HTR-8/SVneo (cell line): Measurements from ENCODE around the gene GJB6.
A peak's percentile ranks its signal among the peaks of the same experiment; 100 is the strongest.

Experiments used
- DNase-seq: peaks from one replicate; pipeline ENCODE4 v3.0.0; 2011; ENCODE audit warnings: low spot score, mixed read lengths; ENCODE audit not compliant: insufficient read length
- FAIRE-seq: peaks from 2 replicates; lab custom pipeline; 2011; peaks lifted over from hg19 to GRCh38; lab: Jason Lieb, UNC

GJB6 gene

DNA sequence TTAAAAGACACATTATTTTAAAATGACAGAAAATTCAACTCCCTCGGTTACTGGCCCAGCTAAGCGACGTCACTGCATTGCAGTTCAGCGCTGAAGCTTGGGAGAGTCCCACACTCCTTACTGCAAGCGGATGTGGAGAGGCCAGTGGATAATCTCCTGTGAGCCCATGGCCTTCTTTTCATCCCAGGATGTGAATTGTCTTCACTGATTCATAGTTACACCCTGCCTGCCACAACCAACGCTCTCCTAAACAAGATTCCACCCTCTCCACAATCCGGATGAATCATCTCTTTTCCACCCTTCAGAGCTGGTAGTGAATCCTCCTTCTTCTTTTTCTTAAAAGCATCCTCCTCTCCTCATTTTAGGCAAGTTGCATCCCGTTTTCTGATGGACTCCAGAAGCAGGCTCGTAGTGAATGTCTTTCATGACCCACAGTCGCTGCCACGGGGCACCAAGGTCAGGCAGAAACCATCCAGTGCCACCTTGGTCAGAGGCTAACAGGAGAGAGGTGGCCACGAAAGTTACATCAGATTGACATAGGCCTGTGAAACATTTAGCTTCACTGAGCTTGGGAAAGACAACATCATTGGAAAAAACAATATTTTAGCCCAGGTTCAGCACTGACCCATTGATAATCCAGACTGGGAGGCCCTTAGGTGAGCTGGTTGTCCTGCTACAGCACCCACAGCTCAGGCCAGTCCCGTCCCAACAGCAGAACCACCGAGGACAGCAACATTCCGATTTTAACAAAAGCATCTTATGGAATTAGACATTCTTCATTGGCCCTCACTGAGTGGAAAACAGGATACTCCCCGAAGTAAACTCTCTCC lies 41.4 kb downstream of the GJB6 start:
- DNase-seq, result no peak
- no peak for FAIRE-seq

- DNase-seq (no peak), FAIRE-seq (no peak)
Observed at GRCh38 chr13:20190076-20190475, 42.0 kb downstream of the GJB6 start.

- no peak for FAIRE-seq
Observed at GRCh38 chr13:20188667-20189553, 43.2 kb downstream of the GJB6 start.

GRCh38 chr13:20186771-20187170 lies 45.3 kb downstream of the GJB6 start:
- FAIRE-seq, result no peak

More at GRCh38 chr13:20188667-20189553, 43.2 kb downstream of the GJB6 start:
- no peak for DNase-seq

DNA sequence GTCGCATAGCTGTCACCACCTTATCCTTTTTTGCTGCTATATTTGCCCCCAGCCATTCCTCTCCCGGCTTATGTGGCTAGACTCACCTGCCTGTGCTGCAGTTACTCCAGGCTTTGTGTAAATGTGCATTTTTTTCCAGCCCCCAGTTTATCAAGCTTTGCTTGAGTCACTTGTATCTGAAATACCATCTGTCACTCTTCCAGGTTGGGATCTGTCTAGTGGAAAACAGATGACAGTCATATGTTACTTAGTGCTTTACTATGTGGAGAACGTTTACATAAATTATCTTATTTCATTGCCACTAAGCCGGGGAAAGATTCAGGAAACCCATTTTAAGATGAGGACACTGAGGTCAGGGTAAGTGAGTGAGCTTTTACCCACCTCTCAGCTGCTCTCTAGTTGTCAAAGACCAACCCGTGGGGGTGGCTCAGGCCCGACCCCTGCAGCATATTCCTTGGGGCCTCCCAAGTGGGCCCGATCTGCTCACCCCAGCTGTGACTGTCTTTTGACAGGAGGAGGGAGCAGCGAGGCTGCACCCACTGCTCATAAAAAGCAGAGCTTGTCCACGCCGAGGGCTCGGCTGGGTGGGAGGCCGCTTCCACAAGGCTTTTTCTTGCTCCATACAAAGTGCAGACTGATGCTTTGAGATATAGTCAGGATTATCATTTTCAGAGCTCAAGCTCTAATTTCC lies 46.6 kb downstream of the GJB6 start:
- no peak for FAIRE-seq
- no peak for DNase-seq

More at GRCh38 chr13:20186771-20187170, 45.3 kb downstream of the GJB6 start:
- DNase-seq, result no peak

DNA sequence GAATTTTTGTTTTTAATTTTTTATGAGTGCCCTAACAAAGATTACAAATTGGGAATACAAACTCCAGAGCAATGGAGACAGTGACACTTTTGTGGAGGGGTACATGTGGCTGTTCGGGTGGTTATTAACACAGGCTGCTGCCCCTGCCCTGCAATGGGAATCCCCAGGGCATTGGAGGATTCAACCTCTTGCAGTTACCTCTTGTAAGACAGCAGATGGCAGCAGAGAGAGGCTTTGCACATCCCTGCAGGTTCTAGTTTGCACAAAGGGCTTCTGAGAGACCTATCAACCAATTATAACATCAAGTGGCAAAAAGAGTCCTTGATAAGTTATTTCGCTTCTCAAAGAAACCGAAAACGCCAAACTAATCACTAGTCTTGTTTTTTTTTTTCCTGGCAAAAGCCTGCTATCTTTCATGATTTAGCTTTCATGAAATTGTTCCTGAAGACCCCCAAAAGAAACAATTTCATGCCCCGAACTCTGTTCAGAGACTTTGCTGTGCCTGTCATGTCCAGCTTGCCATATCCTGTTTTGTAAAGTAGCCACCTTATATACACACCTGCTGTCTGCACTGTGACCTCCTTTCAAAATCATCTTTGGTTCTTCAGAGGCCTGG lies 49.8 kb downstream of the GJB6 start:
- DNase-seq (peak; percentile 54), FAIRE-seq (no peak)

DNA sequence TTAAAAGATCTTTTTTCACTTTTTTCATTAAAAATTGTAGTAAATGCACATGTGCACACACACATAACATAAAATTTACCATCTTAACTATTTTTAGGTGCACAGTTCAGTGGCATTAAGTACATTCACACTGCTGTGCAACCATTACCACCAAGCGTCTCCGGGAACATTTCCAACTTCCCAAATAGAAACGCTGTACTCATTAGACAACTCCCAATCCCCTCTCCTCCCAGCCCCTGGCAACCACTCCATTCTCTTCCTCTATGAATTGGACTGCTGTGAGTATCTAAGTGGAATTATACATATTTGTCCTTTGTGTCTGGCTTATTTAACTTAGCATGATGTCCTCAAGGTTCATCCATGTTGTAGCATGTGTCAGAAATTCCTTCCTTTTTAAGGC lies 50.9 kb downstream of the GJB6 start:
- FAIRE-seq (no peak), DNase-seq (no peak)

DNA sequence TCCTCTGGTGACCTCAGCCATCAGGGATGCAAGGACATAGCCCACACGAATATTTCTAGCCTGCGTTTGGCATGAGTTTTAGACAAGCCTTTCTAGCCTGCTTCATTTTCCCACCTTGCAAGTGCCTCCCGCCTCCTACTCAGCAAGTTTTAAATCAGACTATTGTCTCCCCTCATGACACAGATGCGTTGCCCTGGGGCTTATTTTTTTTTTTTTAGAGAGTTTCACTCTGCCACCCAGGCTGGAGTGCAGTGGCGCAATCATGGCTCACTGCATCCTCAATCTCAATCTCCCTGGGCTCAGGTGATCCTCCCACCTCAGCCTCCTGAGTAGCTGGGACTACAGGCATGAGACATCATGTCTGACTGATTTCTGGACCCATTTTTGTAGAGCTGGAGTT lies 54.0 kb downstream of the GJB6 start:
- DNase-seq, result no peak
- FAIRE-seq, result no peak

- DNase-seq (no peak), FAIRE-seq (no peak)
Observed at GRCh38 chr13:20177049-20177831, 54.9 kb downstream of the GJB6 start.

- no peak for DNase-seq
- FAIRE-seq, result no peak
Observed at GRCh38 chr13:20175907-20176652, 56.0 kb downstream of the GJB6 start.

DNA sequence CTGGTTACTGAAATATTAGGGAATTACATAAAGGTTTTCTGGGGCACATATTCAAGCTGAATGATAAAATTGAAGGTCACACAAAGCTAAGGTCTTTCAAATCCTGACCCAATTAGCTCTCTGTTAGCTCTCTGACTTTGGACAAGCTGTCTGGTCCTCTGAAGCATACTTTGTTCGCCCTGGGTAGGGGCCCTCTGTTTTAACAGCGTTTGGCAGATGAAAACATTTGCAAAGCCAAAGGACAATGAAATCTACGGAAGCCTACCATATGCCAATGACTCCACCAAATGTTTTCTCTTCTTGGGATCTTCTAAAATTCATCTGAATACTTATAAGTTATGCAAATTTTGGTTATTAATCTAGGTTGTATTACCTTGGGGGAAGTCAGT lies 56.7 kb downstream of the GJB6 start:
- DNase-seq (no peak), FAIRE-seq (no peak)

DNA sequence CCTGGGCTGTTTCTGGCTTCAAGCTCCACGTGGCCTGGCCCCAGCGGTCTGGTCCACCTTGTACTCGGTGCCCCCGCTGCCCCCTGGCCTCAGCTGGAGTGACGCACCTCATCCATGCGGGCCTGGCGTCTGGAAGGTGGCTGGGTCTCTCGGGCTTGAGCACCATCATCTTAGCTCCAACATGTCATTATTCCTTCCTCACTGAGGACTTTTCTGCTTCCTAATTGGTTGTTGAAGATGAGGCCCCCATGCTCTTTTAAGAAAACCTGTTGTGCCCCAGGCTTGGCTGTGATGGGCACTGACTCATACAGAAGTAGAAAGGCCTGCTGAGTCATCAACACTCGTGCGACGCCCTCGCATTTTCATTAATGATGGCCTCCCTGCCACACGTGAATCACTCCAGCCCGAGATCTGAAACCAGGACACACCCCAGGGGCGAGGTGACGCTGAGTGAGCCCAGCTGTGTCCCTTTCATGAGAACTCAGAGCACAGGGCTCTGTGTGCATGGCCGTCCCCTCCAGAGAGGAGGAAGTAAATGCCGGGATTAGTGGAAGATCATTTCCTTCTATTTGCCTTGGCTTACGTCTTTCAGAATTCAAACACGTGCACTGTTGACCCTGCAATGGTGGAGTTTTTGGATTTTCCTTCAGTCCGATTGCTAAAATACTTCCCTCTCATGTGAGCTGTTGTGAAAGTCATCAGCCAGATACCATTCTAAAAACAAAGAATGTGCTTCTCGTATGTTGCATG lies 57.3 kb downstream of the GJB6 start:
- DNase-seq (peak; percentile 76), FAIRE-seq (peak; percentile 38)

GRCh38 chr13:20173116-20173746 lies 58.9 kb downstream of the GJB6 start:
- DNase-seq, result no peak
- no peak for FAIRE-seq
